ENCODE results near the gene CYB5A.

- TF ChIP-seq SALL2 (tag by site-specific recombination; IDR thresholded peaks at IDR 0.05; ENCODE audit: borderline replicate concordance): no peak
- TF ChIP-seq, protein P1, sequence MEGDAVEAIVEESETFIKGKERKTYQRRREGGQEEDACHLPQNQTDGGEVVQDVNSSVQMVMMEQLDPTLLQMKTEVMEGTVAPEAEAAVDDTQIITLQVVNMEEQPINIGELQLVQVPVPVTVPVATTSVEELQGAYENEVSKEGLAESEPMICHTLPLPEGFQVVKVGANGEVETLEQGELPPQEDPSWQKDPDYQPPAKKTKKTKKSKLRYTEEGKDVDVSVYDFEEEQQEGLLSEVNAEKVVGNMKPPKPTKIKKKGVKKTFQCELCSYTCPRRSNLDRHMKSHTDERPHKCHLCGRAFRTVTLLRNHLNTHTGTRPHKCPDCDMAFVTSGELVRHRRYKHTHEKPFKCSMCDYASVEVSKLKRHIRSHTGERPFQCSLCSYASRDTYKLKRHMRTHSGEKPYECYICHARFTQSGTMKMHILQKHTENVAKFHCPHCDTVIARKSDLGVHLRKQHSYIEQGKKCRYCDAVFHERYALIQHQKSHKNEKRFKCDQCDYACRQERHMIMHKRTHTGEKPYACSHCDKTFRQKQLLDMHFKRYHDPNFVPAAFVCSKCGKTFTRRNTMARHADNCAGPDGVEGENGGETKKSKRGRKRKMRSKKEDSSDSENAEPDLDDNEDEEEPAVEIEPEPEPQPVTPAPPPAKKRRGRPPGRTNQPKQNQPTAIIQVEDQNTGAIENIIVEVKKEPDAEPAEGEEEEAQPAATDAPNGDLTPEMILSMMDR (tag by site-specific recombination; IDR thresholded peaks at IDR 0.05): peak; percentile 41; the same call in 1 of the 2 replicates
Observed at GRCh38 chr18:74331404-74331803, 39.6 kb upstream of the CYB5A start.

Measured in HEK293 (cell line).